GM18520 (cell line): ENCODE measurements around the gene CD109.
"Not testable (repeated sequence)": the region's sequence is repeated elsewhere in the genome, so short reads cannot be mapped to it uniquely, and the experiment has no call there.

Experiments
- ATAC-seq: cut with Tn5 transposase; IDR thresholded peaks from one replicate; pipeline ENCODE4 v1.9.1; 2021; ENCODE audit not compliant: unreplicated experiment

The CD109 gene

GRCh38 chr6:73784726-73785505, 88.9 kb downstream of the CD109 start:
- ATAC-seq = no peak

DNA sequence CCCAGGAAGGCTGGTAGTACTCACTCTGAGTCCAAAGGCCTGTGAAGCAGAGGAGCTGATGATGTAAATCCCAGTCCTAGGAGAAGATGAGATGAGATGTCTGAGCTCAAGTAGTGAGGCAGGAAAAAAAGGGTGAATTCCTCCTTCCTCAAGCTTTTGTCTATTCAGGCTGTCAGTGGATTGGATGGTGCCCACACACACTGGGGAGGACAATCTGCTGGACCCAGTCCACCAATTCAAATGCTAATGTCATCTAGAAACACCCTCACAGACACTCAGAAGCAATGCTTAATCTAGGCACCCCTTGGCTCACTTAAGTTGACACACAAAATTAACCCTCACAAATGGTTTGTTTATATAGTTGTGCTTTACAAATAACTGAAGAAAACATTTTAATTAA, 94.6 kb downstream of the CD109 start:
- no peak for ATAC-seq

DNA sequence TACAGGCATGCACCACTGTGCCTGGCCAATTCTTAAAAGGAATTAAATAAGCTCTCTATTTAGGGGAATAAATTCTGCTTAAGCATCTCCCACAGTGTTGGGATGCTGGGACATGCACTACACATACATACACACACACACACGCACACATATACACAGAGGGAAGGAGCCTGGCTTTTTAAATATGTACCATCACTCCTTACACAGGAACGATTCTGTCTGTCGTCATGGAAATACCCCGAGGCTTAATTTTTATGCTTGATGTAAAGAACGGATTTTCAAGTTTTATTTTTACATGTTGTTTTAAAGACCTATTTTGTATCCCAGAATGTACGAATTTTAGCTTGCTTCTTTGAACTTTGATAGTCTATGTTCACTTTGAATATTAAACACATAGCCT, 95.3 kb downstream of the CD109 start:
- no peak for ATAC-seq

GRCh38 chr6:73792738-73793137, 96.7 kb downstream of the CD109 start:
- no peak for ATAC-seq

GRCh38 chr6:73796881-73797280, 100.9 kb downstream of the CD109 start:
- no peak for ATAC-seq

- no peak for ATAC-seq
Measured at GRCh38 chr6:73797861-73798260, 101.9 kb downstream of the CD109 start.

- peak; percentile 75 for ATAC-seq
Measured at GRCh38 chr6:73798592-73798991, 102.6 kb downstream of the CD109 start.

- ATAC-seq = no peak
Measured at GRCh38 chr6:73800997-73801396, 105.0 kb downstream of the CD109 start.

DNA sequence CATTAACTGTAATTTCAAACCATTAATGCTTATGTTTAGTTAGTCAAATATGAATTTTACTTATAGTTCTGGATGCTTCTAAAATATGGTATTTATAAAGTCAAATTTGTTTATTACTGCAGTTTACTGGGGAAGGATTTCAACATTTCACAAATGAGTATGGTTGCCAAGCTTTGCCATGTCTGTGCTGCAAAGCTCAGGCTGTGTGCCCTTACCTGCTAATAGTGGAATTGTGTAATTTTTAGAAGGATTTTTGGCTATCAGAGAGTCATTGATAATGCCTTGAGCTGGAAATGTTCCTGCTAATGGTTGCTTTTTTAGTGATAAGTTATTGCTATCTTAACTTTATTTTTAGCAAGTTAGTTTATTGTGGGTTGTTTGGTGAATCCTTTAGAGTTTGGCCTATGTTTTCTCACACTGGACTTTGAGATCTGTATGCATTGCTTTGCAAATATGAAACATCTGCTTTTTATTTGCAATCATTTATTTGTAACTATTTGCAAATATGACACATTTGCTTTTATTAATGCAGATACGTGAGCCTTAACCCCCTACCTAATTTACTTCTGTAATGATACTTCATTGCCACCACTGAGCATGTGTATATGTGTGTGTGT, 105.8 kb downstream of the CD109 start:
- no peak for ATAC-seq

- ATAC-seq = no peak
Measured at GRCh38 chr6:73802366-73802765, 106.4 kb downstream of the CD109 start.

DNA sequence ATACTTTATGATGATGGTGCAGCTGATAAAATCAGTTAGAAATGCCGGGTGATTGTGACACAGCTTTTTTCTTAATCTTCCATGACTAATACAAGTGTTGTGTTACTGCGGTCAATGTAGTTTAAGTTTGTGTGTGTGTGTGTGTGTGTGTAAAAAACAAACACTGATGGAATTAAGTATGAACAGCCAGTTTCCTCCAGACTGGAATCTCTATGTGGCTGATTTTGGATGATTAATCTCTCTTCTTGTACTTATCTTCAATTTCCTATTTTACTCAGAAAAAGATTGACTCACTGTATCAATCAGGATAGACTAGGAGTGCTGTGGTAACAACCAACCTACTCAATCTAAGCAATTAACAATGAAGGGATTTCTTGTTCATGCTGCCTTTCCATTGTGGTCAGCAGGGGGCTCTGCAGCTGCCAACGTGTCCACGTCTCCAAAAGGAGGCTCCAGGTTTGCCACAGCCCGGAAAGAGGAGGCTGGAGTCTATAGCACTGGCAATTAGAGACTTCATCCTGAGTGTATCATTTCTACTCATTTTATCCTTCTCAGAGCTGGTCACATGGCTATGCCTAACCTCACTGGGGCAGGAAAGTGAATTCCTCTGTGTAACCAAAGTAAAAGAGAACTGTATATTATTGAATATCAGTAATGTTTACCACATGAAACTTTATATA, 107.7 kb downstream of the CD109 start:
- no peak for ATAC-seq

DNA sequence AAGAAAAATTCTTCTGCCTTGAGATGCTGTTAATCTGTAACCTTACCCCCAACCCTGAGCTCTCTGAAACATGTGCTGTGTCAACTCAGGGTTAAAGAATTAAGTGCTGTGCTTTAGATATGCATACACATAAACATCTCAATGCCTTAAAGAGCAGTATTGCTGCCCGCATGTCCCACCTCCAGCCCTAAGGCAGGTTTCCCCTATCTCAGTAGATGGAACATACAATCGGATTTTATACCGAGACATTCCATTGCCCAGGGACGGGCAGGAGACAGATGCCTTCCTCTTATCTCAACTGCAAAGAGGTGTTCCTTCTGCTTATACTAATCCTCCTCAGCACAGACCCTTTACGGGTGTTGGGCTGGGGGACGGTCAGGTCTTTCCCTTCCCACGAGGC, 109.2 kb downstream of the CD109 start:
- not testable (repeated sequence) for ATAC-seq

- ATAC-seq = not testable (repeated sequence)
Measured at GRCh38 chr6:73805982-73806381, 110.0 kb downstream of the CD109 start.

- no peak for ATAC-seq
Measured at GRCh38 chr6:73811706-73812105, 115.7 kb downstream of the CD109 start.

DNA sequence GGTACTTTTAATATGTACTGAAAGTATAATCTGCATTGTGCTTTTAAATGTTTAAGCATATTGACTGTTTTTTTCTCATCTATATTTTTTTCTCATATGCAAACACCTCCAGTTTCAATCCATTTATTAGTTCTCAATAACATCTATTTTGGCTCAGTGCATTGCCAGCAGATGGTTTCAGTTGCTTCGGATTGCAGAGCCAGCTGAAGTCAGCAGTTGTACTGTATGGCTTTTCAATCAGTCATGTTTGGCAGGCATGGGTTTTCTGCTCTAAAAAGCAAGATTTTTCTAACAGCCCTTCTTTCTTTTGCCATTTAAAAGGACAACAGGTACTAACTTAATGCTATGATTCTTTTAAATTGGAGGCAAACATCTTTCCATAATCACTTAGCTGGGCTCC, 121.2 kb downstream of the CD109 start:
- ATAC-seq = no peak

- ATAC-seq = no peak
Measured at GRCh38 chr6:73823046-73823735, 127.2 kb downstream of the CD109 start.

DNA sequence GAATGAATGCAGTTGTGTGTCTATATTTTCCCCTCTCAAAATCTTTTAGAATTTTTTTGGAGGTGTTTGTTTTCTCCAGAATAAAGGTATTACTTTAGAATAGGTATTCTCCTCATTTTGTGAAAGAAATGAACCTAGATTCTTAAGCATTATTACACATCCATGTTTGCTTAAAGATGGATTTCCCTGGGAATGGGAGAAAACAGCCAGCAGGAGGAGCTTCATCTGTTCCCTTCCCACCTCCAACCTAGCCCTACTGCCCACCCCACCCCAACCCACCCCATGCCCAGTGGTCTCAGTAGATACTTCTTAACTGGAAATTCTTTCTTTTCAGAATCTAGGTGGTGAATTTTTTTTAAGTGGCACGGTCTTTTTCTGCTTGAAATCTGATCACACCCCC, 127.8 kb downstream of the CD109 start:
- ATAC-seq = no peak

DNA sequence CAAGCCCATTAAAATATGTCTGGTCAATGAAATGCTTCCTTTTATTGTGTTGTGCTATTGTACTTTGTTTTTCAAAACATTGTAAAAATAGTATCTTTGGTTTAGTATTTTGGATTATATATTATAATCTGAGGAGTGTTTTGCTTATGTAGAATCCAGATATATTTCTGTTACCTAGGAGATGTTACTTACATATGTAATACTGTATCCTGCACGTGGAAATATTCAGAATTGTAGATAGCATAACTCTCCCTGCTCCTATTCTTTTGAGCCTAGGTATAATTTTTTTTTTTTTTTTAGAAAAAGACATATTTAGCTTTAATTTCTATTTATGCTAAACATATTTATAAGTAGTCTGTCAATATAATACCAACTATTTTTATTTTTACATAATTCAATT, 130.6 kb downstream of the CD109 start:
- no peak for ATAC-seq

- no peak for ATAC-seq
Measured at GRCh38 chr6:73830119-73830518, 134.1 kb downstream of the CD109 start.

GRCh38 chr6:73832313-73832712, 136.3 kb downstream of the CD109 start:
- ATAC-seq = no peak

- not testable (repeated sequence) for ATAC-seq
Measured at GRCh38 chr6:73844696-73845095, 148.7 kb downstream of the CD109 start.

DNA sequence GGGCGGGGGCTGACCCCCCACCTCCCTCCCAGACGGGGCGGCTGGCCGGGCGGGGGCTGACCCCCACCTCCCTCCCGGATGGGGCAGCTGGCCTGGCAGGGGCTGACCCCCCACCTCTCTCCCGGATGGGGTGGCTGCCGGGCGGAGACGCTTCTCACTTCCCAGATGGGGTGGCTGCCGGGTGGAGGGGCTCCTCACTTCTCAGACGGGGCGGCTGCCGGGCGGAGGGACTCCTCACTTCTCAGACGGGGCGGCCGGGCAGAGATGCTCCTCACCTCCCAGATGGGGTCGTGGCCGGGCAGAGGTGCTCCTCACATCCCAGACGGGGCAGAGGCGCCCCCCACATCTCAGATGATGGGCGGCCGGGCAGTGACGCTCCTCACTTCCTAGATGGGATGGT, 155.0 kb downstream of the CD109 start:
- ATAC-seq = not testable (repeated sequence)
